A673 (cell line): ENCODE data around the gene ADNP. TPM values are rescaled to one million over a fixed set of nuclear protein-coding genes. Genes with fewer than 3 reads are reported as not detected.

Source experiments
- BruUV-seq: library from RNA; stranded (reverse); fragments of 400-500 nt; replicated peaks from 2 replicates; lab custom pipeline; 2021; lab: Mats Ljungman, UMichigan
- CTCF ChIA-PET: fragments of 300-600 bp; sonication (Branson Sonifier 250); formaldehyde crosslinking; loops from one replicate; lab custom pipeline; 2022; ENCODE audit warnings: antibody characterized with exemption; lab: Charles Lee
- POLR2A ChIA-PET: fragments of 300-600 bp; sonication (Branson Sonifier 250); formaldehyde crosslinking; loops from one replicate; lab custom pipeline; 2022; ENCODE audit warnings: antibody characterized with exemption; ENCODE audit not compliant: low non-redundant PET; lab: Charles Lee
- DNase-seq: peaks from one replicate; pipeline ENCODE4 v3.0.0-alpha.2; 2015; ENCODE audit warnings: low spot score
- H3K27ac ChIP-seq: fragments of 200-600 bp; sonication (generic); 2 replicates; pipeline ENCODE4 v1.5.1; 2016; ENCODE audit warnings: mixed run types, low read depth, mild to moderate bottlenecking, mixed read lengths, antibody characterized with exemption, low read length; ENCODE audit not compliant: poor library complexity, severe bottlenecking
- H3K27me3 ChIP-seq: fragments of 200-600 bp; sonication (generic); replicated peaks from 2 replicates; pipeline ENCODE4 v1.6.1; 2017; ENCODE audit warnings: mixed run types, low read depth, mild to moderate bottlenecking, mixed read lengths, antibody characterized with exemption, low read length; ENCODE audit not compliant: insufficient read depth, poor library complexity
- H3K36me3 ChIP-seq: fragments of 200-600 bp; sonication (generic); 2 replicates; pipeline ENCODE4 v1.6.1; 2016; ENCODE audit warnings: mixed run types, mild to moderate bottlenecking, mixed read lengths, antibody characterized with exemption, low read length; ENCODE audit not compliant: insufficient read depth, poor library complexity, severe bottlenecking
- H3K4me1 ChIP-seq: fragments of 200-600 bp; sonication (generic); 2 replicates; pipeline ENCODE4 v1.6.1; 2017; ENCODE audit warnings: mixed run types, mild to moderate bottlenecking, mixed read lengths, antibody characterized with exemption, low read length; ENCODE audit not compliant: insufficient read depth, poor library complexity, severe bottlenecking
- H3K4me3 ChIP-seq: fragments of 200-600 bp; sonication (generic); 2 replicates; pipeline ENCODE4 v1.5.1; 2016; ENCODE audit warnings: low read depth, mixed run types, mild to moderate bottlenecking, mixed read lengths, low read length; ENCODE audit not compliant: poor library complexity, severe bottlenecking
- H3K9me3 ChIP-seq: fragments of 200-600 bp; sonication (generic); 2 replicates; pipeline ENCODE4 v1.6.1; 2016; ENCODE audit warnings: mixed run types, low read depth, mild to moderate bottlenecking, mixed read lengths, antibody characterized with exemption, low read length; ENCODE audit not compliant: poor library complexity, severe bottlenecking
- CTCF ChIP-seq: fragments of 300-800, 200-600 bp; sonication (generic); conservative IDR thresholded peaks from 2 replicates; pipeline ENCODE4 v1.5.1; 2017; ENCODE audit warnings: low read depth, mild to moderate bottlenecking, antibody characterized with exemption, low read length, moderate library complexity, mixed read lengths
- EZH2 ChIP-seq: fragments of 200-600 bp; sonication (generic); IDR thresholded peaks from 2 replicates; pipeline ENCODE4 v1.6.1; 2017; ENCODE audit warnings: borderline replicate concordance, low read depth, mild to moderate bottlenecking, mixed read lengths, antibody characterized with exemption, low read length; ENCODE audit not compliant: poor library complexity, severe bottlenecking
- intact Hi-C: fragments of 100-400 bp; cut with micrococcal nuclease; formaldehyde crosslinking; loops from one replicate; pipeline ENCODE4 v1.10.0; 2022; ENCODE audit not compliant: unreplicated experiment
- total RNA-seq: library from RNA; stranded (reverse); gene quantifications from 2 replicates; pipeline ENCODE4 v1.2.3, GENCODE V29; 2021

The ADNP gene
- total RNA-seq, 1 experiment from 2014 or later, result 108 TPM

DNA sequence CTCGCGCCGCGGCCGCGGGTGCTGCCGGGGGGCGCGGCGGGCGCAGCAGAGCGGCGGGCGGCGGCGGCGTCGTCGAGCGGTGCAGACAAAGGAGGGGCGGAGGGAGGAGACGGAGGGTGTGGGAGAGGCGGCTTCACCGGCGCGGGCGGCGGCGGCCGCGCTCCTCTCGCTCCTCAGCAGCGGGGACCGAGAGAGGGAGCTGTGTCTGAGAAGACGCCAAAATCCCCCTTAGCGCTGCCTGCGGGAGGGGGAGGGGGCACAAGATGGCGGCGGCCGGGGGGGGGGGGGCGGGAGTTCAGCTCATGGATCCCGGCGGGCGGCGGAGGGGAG lies 296 bp downstream of the ADNP start:
- no peaks in the 10 kb centered on the region for H3K27me3 ChIP-seq
- peaks cover 61% of the 10 kb centered on the region for H3K36me3 ChIP-seq
- CTCF ChIA-PET, result interaction anchor here (0.6 to 3.5 kb wide), 5 partner anchors 27 to 752 kb away, joined by 3 to 22 read pairs (median 7); partner anchors contain the start of genes BCAS4, DPM1 and MOCS3
- no peaks in the 10 kb centered on the region for H3K9me3 ChIP-seq
- H3K27ac ChIP-seq, result peak overlapping the region; percentile 94
- no TSS peak for BruUV-seq
- DNase-seq, result no peak
- peak overlapping the region; percentile 64 for H3K4me3 ChIP-seq
- peaks cover 44% of the 10 kb centered on the region for H3K4me1 ChIP-seq
- TF ChIP-seq CTCF (no peak), EZH2 (no peak)
- intact Hi-C loops, result no loop called here
- POLR2A ChIA-PET, result interaction anchor here (0.6 kb wide), 2 partner anchors 9 to 69 kb away, joined by 4 to 6 read pairs; no protein-coding TSS in a partner anchor

DNA sequence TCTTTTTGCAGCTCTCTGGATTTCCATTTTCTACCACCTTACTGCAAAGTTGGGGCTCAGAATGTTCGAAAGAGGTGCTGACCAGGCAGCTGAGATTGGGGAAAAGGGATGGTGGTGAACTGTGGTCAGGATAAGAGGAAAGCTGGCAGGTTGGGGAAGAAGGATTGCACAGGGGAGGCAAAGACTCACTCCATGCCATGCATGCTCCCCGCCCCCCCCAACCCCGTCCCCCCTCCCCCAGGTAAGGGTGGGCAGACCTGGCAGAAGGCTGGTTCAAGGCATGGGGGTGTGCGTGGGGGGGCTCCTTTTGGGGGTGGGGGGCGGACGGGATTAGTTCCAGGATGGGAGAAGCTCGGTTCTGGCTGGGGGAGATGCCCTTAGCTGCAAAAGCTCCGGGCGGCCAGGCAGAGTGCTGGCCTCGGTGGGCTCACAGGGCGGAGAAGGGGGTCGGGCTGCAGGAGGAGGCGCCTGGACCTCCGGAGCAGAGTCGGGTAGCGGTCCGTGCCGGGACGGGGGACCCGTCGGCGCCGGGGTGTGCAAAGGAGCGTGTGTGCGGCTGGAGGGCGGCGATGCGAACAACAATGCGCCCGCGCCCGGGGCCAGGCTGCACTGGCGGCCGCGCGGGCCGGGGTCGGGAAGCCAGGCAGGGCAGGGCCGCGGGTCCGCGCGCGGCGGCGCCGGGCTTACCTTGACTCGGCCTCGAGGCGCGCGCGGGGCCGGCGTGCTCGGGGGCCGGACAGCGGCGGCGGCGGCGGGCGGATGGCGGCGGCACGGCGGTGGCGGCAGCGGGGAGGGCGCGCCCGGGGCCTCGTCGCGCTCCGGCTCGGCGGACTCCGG lies 880 bp downstream of the ADNP start:
- peak overlapping the region; percentile 64 for H3K4me3 ChIP-seq
- BruUV-seq, result no TSS peak
- H3K4me1 ChIP-seq, result peaks cover 43% of the 10 kb centered on the region
- peak overlapping the region; percentile 94 for H3K27ac ChIP-seq
- intact Hi-C loops, result no loop called here
- H3K27me3 ChIP-seq, result no peaks in the 10 kb centered on the region
- peaks cover 61% of the 10 kb centered on the region for H3K36me3 ChIP-seq
- CTCF ChIA-PET, result interaction anchor here (0.6 to 3.5 kb wide), 6 partner anchors 28 to 753 kb away, joined by 3 to 22 read pairs (median 5); partner anchors contain the start of genes BCAS4, DPM1 and MOCS3
- DNase-seq, result peak; percentile 30
- POLR2A ChIA-PET, result interaction anchor here (0.6 to 0.7 kb wide), 2 partner anchors 22 to 69 kb away, joined by 3 to 4 read pairs; no protein-coding TSS in a partner anchor
- no peaks in the 10 kb centered on the region for H3K9me3 ChIP-seq
- TF ChIP-seq EZH2, result no peak
- no peak for TF ChIP-seq CTCF

DNA sequence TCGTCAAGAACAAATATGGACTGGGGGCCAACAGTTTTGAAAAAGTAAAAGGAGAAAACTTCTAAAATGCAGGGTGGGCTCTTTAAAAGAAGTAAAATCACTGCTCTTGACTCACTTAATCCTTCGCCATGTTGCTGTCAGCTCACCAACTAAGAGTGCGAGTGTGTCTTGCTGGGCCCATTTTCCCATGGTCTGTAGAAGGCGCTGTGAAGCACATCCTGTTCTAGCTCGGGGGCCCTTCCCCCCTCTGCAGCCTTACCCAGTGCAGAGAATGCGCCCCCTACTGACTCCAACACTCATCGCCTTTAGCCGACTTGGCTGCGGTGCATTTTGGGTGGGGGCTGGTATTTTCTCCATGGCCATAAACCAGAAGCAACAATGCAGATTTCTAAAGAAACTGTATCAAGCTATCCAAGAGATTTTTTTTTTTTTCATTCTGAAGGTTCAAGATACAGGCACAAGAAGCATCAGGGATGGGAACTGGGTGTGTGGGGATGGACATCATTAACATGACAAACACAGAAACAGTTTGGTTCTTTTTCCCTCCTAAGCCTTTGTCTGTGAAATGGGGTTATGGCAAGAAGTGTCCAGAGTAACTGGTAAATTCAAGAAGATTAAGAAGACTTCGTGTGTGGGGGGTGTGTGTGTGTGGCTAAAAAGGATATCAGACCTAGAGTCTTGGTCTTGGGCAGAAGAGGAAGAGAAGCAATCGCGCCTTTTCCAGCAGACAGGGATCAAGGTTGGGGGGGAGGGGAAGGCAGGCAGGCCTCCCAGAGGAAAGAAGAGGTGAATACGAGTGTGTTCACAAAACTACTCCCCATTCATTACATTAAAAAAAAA lies 1.7 kb downstream of the ADNP start:
- TF ChIP-seq EZH2, result no peak
- peak; percentile 100 for TF ChIP-seq CTCF
- peaks cover 61% of the 10 kb centered on the region for H3K36me3 ChIP-seq
- H3K4me1 ChIP-seq, result peaks cover 43% of the 10 kb centered on the region
- intact Hi-C loops, result loop anchor here (5.0 kb wide), 2 partner anchors 112 to 137 kb away; no protein-coding TSS in a partner anchor
- DNase-seq, result peak; percentile 99
- TSS peak; percentile 48 for BruUV-seq
- CTCF ChIA-PET, result interaction anchor here (0.5 to 3.5 kb wide), 7 partner anchors 15 to 233 kb away, joined by 3 to 22 read pairs (median 3); partner anchors contain the start of genes BCAS4 and MOCS3
- H3K4me3 ChIP-seq, result peak overlapping the region; percentile 64
- POLR2A ChIA-PET, result interaction anchor here (0.7 kb wide), 2 partner anchors 22 to 632 kb away, joined by 3 read pairs; no protein-coding TSS in a partner anchor
- H3K27ac ChIP-seq, result peak overlapping the region; percentile 82
- H3K9me3 ChIP-seq, result no peaks in the 10 kb centered on the region
- no peaks in the 10 kb centered on the region for H3K27me3 ChIP-seq
